ENCODE results near the gene INPP4B.

Gene INPP4B

GRCh38 chr4:142316913-142317312 lies 529.2 kb downstream of the INPP4B start:
- TF ChIP-seq CTCF (IDR thresholded peaks at IDR 0.05; ENCODE audit: insufficient read depth, low read length, poor library complexity, severe bottlenecking), result no peak
- H3K36me3 ChIP-seq (ENCODE audit: control insufficient read depth, insufficient read depth, low read length), result no peaks in the 10 kb centered on the region
- no peaks in the 10 kb centered on the region for H3K27me3 ChIP-seq (replicated peaks; ENCODE audit: control insufficient read depth, insufficient read depth, low read length)
- no peak for DNase-seq (ENCODE audit: extremely low read depth, insufficient read length)
- no peak overlapping the region for H3K4me3 ChIP-seq (replicated peaks; ENCODE audit: low read depth, low read length)

GRCh38 chr4:142316025-142316424 lies 530.1 kb downstream of the INPP4B start:
- Histone ChIP-seq H3K27me3 (replicated peaks; ENCODE audit: control insufficient read depth, insufficient read depth, low read length) (no peaks in the 10 kb centered on the region), H3K36me3 (ENCODE audit: control insufficient read depth, insufficient read depth, low read length) (no peaks in the 10 kb centered on the region), H3K4me3 (replicated peaks; ENCODE audit: low read depth, low read length) (no peak overlapping the region)
- no peak for DNase-seq (ENCODE audit: extremely low read depth, insufficient read length)
- no peak for TF ChIP-seq CTCF (IDR thresholded peaks at IDR 0.05; ENCODE audit: insufficient read depth, low read length, poor library complexity, severe bottlenecking)

- Histone ChIP-seq H3K27me3 (replicated peaks; ENCODE audit: control insufficient read depth, insufficient read depth, low read length) (no peaks in the 10 kb centered on the region), H3K4me3 (replicated peaks; ENCODE audit: low read depth, low read length) (no peak overlapping the region), H3K36me3 (ENCODE audit: control insufficient read depth, insufficient read depth, low read length) (no peaks in the 10 kb centered on the region)
- DNase-seq (ENCODE audit: extremely low read depth, insufficient read length), result no peak
- no peak for TF ChIP-seq CTCF (IDR thresholded peaks at IDR 0.05; ENCODE audit: insufficient read depth, low read length, poor library complexity, severe bottlenecking)
Observed at GRCh38 chr4:142314686-142315085, 531.4 kb downstream of the INPP4B start.

- H3K4me3 ChIP-seq (replicated peaks; ENCODE audit: low read depth, low read length), result no peak overlapping the region
- no peaks in the 10 kb centered on the region for H3K36me3 ChIP-seq (ENCODE audit: control insufficient read depth, insufficient read depth, low read length)
- no peaks in the 10 kb centered on the region for H3K27me3 ChIP-seq (replicated peaks; ENCODE audit: control insufficient read depth, insufficient read depth, low read length)
- DNase-seq (ENCODE audit: extremely low read depth, insufficient read length), result no peak
- no peak for TF ChIP-seq CTCF (IDR thresholded peaks at IDR 0.05; ENCODE audit: insufficient read depth, low read length, poor library complexity, severe bottlenecking)
Observed at GRCh38 chr4:142314247-142314646, 531.9 kb downstream of the INPP4B start.

- Histone ChIP-seq H3K4me3 (replicated peaks; ENCODE audit: low read depth, low read length) (no peak overlapping the region), H3K36me3 (ENCODE audit: control insufficient read depth, insufficient read depth, low read length) (no peaks in the 10 kb centered on the region), H3K27me3 (replicated peaks; ENCODE audit: control insufficient read depth, insufficient read depth, low read length) (no peaks in the 10 kb centered on the region)
- no peak for DNase-seq (ENCODE audit: extremely low read depth, insufficient read length)
- no peak for TF ChIP-seq CTCF (IDR thresholded peaks at IDR 0.05; ENCODE audit: insufficient read depth, low read length, poor library complexity, severe bottlenecking)
Observed at GRCh38 chr4:142312391-142312790, 533.7 kb downstream of the INPP4B start.

GRCh38 chr4:142311916-142312315 lies 534.2 kb downstream of the INPP4B start:
- H3K27me3 ChIP-seq (replicated peaks; ENCODE audit: control insufficient read depth, insufficient read depth, low read length), result no peaks in the 10 kb centered on the region
- no peak for TF ChIP-seq CTCF (IDR thresholded peaks at IDR 0.05; ENCODE audit: insufficient read depth, low read length, poor library complexity, severe bottlenecking)
- DNase-seq (ENCODE audit: extremely low read depth, insufficient read length), result no peak
- H3K4me3 ChIP-seq (replicated peaks; ENCODE audit: low read depth, low read length), result no peak overlapping the region
- H3K36me3 ChIP-seq (ENCODE audit: control insufficient read depth, insufficient read depth, low read length), result no peaks in the 10 kb centered on the region
